Stimulated activated CD8-positive, alpha-beta memory T cell treated with anti-CD3 and anti-CD28 coated beads, Interleukin-4, amount 100 ng/mL, for 48 hours (primary cell): ENCODE measurements around the gene ATG7.

ENCODE experiments used
- DNase-seq: peaks from one replicate; pipeline ENCODE4 v3.0.0-alpha.2; 2020

The ATG7 gene

GRCh38 chr3:11271986-11272904, at the start of gene ATG7:
TSS of gene ATG7 (plus strand) at chr3:11272397. CDS start at chr3:11298696, 26,299 bp downstream.
- peak; percentile 98 for DNase-seq

- no peak for DNase-seq
Measured at GRCh38 chr3:11224010-11224409, 48.2 kb upstream of the ATG7 start.

- DNase-seq: no peak
Measured at GRCh38 chr3:11224870-11225229, 47.3 kb upstream of the ATG7 start.

- DNase-seq: no peak
Measured at GRCh38 chr3:11226042-11226370, 46.2 kb upstream of the ATG7 start.

- DNase-seq: no peak
Measured at GRCh38 chr3:11228041-11228440, 44.2 kb upstream of the ATG7 start.

- no peak for DNase-seq
Measured at GRCh38 chr3:11230125-11230524, 42.1 kb upstream of the ATG7 start.

GRCh38 chr3:11230832-11231231, 41.4 kb upstream of the ATG7 start:
- DNase-seq: no peak

GRCh38 chr3:11235385-11235784, 36.8 kb upstream of the ATG7 start:
- no peak for DNase-seq

- DNase-seq: peak; percentile 94
Measured at GRCh38 chr3:11236588-11237461, 35.4 kb upstream of the ATG7 start.

- DNase-seq: peak; percentile 40
Measured at GRCh38 chr3:11238060-11238459, 34.1 kb upstream of the ATG7 start.

- DNase-seq: no peak
Measured at GRCh38 chr3:11238880-11239279, 33.3 kb upstream of the ATG7 start.

GRCh38 chr3:11239796-11240195, 32.4 kb upstream of the ATG7 start:
- no peak for DNase-seq

GRCh38 chr3:11240496-11240895, 31.7 kb upstream of the ATG7 start:
- peak; percentile 72 for DNase-seq

- no peak for DNase-seq
Measured at GRCh38 chr3:11244121-11244677, 28.0 kb upstream of the ATG7 start.

GRCh38 chr3:11245276-11245675, 26.9 kb upstream of the ATG7 start:
- no peak for DNase-seq

- DNase-seq: no peak
Measured at GRCh38 chr3:11245827-11246662, 26.2 kb upstream of the ATG7 start.

- DNase-seq: no peak
Measured at GRCh38 chr3:11246663-11246970, 25.6 kb upstream of the ATG7 start.

- no peak for DNase-seq
Measured at GRCh38 chr3:11247362-11247761, 24.8 kb upstream of the ATG7 start.

GRCh38 chr3:11248596-11248995, 23.6 kb upstream of the ATG7 start:
- no peak for DNase-seq

- no peak for DNase-seq
Measured at GRCh38 chr3:11250902-11251806, 21.0 kb upstream of the ATG7 start.

GRCh38 chr3:11251807-11252176, 20.4 kb upstream of the ATG7 start:
- no peak for DNase-seq

GRCh38 chr3:11254876-11255275, 17.3 kb upstream of the ATG7 start:
- DNase-seq: no peak
